WTC11 (cell line): ENCODE results near the gene ST6GALNAC5. TPM values are rescaled to one million over a fixed set of nuclear protein-coding genes. Genes with fewer than 3 reads are reported as not detected.

ENCODE experiments used
- ATAC-seq: fragments of 200-7000 bp; cut with Tn5 transposase; 2 replicates; pipeline ENCODE4 v1.10.0; 2021; ENCODE audit warnings: mild to moderate bottlenecking, moderate library complexity
- CTCF ChIA-PET: fragments of 300-600 bp; sonication (Branson Sonifier 250); formaldehyde crosslinking; loops from one replicate; lab custom pipeline; 2021; ENCODE audit warnings: antibody characterized with exemption; lab: Charles Lee
- POLR2A ChIA-PET: fragments of 350-600 bp; sonication (Branson Sonifier 250); formaldehyde crosslinking; loops from one replicate; lab custom pipeline; 2021; ENCODE audit warnings: antibody characterized with exemption; lab: Charles Lee
- DNase-seq: peaks from one replicate; pipeline ENCODE4 v3.0.0; 2021; ENCODE audit warnings: low spot score
- H3K27ac Mint-ChIP-seq: 2 replicates; pipeline ENCODE4 v1.8.0; 2021; ENCODE audit warnings: mixed read lengths
- H3K27me3 Mint-ChIP-seq: 2 replicates; pipeline ENCODE4 v1.8.0; 2021; ENCODE audit warnings: low read depth, mild to moderate bottlenecking, moderate library complexity, mixed read lengths
- H3K36me3 Mint-ChIP-seq: 2 replicates; pipeline ENCODE4 v1.8.0; 2021; ENCODE audit warnings: mixed read lengths
- H3K4me1 Mint-ChIP-seq: 2 replicates; pipeline ENCODE4 v1.8.0; 2022; ENCODE audit warnings: mixed read lengths
- H3K4me3 Mint-ChIP-seq: 2 replicates; pipeline ENCODE4 v1.8.0; 2021; ENCODE audit warnings: mild to moderate bottlenecking, moderate library complexity, mixed read lengths
- H3K9me3 Mint-ChIP-seq: 2 replicates; pipeline ENCODE4 v1.8.0; 2021; ENCODE audit warnings: mixed read lengths
- ATF1 ChIP-seq: sonication (generic); formaldehyde crosslinking; IDR thresholded peaks from 2 replicates; pipeline ENCODE4 v1.8.1; 2023; ENCODE audit warnings: mild to moderate bottlenecking, moderate library complexity, missing genetic modification reagents
- ATF2 ChIP-seq: sonication (generic); formaldehyde crosslinking; IDR thresholded peaks from 2 replicates; pipeline ENCODE4 v1.8.1; 2022; ENCODE audit warnings: low read depth, missing genetic modification reagents, borderline replicate concordance
- CDX4 ChIP-seq: fragments of 250-450 bp; sonication (Bioruptor Pico); IDR thresholded peaks from 2 replicates; pipeline ENCODE4 v1.9.0; 2021; ENCODE audit warnings: moderate library complexity, mild to moderate bottlenecking, inconsistent platforms, borderline replicate concordance
- CREB1 ChIP-seq: sonication (generic); formaldehyde crosslinking; IDR thresholded peaks from 2 replicates; pipeline ENCODE4 v1.8.0; 2023; ENCODE audit warnings: mild to moderate bottlenecking, missing genetic modification reagents
- CREM ChIP-seq: sonication (generic); formaldehyde crosslinking; IDR thresholded peaks from 2 replicates; pipeline ENCODE4 v1.8.1; 2022; ENCODE audit warnings: mild to moderate bottlenecking, missing genetic modification reagents, moderate library complexity
- ERG ChIP-seq: fragments of 250-450 bp; sonication (Bioruptor Pico); IDR thresholded peaks from 2 replicates; pipeline ENCODE4 v1.8.0; 2021; ENCODE audit warnings: mild to moderate bottlenecking
- GABPB1 ChIP-seq: sonication (generic); formaldehyde crosslinking; IDR thresholded peaks from 2 replicates; pipeline ENCODE4 v1.8.1; 2023; ENCODE audit warnings: mild to moderate bottlenecking, missing genetic modification reagents
- GTF2I ChIP-seq: fragments of 250-450 bp; sonication (Bioruptor Pico); conservative IDR thresholded peaks from 2 replicates; pipeline ENCODE4 v1.4.0; 2021; ENCODE audit warnings: mild to moderate bottlenecking
- HMGA2 ChIP-seq: fragments of 250-450 bp; sonication (Bioruptor Pico); IDR thresholded peaks from 2 replicates; pipeline ENCODE4 v1.4.0; 2021; ENCODE audit warnings: mild to moderate bottlenecking, moderate library complexity
- IRF2 ChIP-seq: sonication (generic); formaldehyde crosslinking; IDR thresholded peaks from 2 replicates; pipeline ENCODE4 v1.8.0; 2022; ENCODE audit warnings: low read depth, missing genetic modification reagents, borderline replicate concordance
- JAZF1 ChIP-seq: fragments of 250-450 bp; sonication (Bioruptor Pico); IDR thresholded peaks from 2 replicates; pipeline ENCODE4 v1.9.0; 2021; ENCODE audit warnings: moderate library complexity, mild to moderate bottlenecking, inconsistent platforms
- MXD4 ChIP-seq: fragments of 250-450 bp; sonication (Bioruptor Pico); IDR thresholded peaks from 2 replicates; pipeline ENCODE4 v1.8.0; 2021; ENCODE audit warnings: mild to moderate bottlenecking, moderate library complexity, borderline replicate concordance
- MYBL2 ChIP-seq: sonication (generic); formaldehyde crosslinking; IDR thresholded peaks from 2 replicates; pipeline ENCODE4 v1.8.1; 2023; ENCODE audit warnings: mild to moderate bottlenecking, moderate library complexity, missing genetic modification reagents
- NR3C1 ChIP-seq: sonication (generic); formaldehyde crosslinking; conservative IDR thresholded peaks from 2 replicates; pipeline ENCODE4 v1.8.1; 2023; ENCODE audit warnings: low read depth, mild to moderate bottlenecking, missing genetic modification reagents
- SMAD3 ChIP-seq: sonication (generic); formaldehyde crosslinking; IDR thresholded peaks from 2 replicates; pipeline ENCODE4 v1.8.0; 2022; ENCODE audit warnings: missing genetic modification reagents, mild to moderate bottlenecking, borderline replicate concordance
- TEAD1 ChIP-seq: sonication (generic); formaldehyde crosslinking; IDR thresholded peaks from 2 replicates; pipeline ENCODE4 v1.8.0; 2022; ENCODE audit warnings: mild to moderate bottlenecking, missing genetic modification reagents
- ZNF671 ChIP-seq: fragments of 250-450 bp; sonication (Bioruptor Pico); IDR thresholded peaks from 2 replicates; pipeline ENCODE4 v1.8.0; 2021; ENCODE audit warnings: mild to moderate bottlenecking
- total RNA-seq: library from RNA; stranded (reverse); gene quantifications from 3 replicates; pipeline ENCODE4 v1.2.3, GENCODE V29; 2021
- TF ChIP-seq, protein P1 (sequence below): sonication (generic); formaldehyde crosslinking; IDR thresholded peaks from 2 replicates; pipeline ENCODE4 v1.8.0; 2022; ENCODE audit warnings: mild to moderate bottlenecking, missing genetic modification reagents
- TF ChIP-seq, protein P2 (sequence below): fragments of 250-450 bp; sonication (Bioruptor Pico); IDR thresholded peaks from 2 replicates; pipeline ENCODE4 v1.9.0; 2021; ENCODE audit warnings: mild to moderate bottlenecking, borderline replicate concordance

ST6GALNAC5 gene
- total RNA-seq, 1 experiment from 2014 or later, result 9.6 TPM

DNA sequence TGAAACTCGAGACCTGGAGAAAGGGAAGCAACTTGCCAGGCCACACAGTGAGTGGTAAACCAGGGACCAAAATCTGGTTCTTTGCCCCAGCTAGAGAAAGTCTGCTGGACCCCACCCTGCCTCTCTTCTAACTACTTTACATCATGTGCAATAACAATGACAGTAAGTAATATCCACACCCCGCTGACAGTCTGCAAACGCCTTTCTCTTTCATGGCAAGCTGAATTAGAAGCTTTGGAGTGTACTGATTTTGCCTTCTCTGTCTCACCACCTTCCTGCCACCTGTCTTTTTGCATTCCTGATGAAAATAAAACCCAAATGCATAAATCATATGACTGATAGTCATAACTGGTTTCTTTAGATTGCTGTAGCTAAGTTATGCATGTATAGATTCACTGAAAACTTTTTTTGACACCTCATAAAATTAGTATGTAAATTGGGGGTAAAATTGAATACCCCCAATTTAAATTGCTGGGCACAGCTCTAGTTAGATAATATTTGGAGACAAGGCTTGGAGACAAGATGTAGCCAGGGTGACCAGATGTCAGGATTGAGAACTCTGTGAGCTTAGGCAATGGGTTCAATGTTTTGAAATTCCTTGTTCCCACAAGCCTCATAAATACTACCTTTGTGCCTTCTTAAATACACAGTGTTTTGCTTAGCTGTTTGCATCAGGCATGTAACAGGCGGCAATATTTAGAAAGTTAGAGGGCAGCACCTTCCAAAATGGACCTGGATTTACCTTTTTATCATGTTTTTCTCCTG, 73.5 kb downstream of the ST6GALNAC5 start:
- Mint-ChIP-seq H3K27ac (no peak overlapping the region), H3K27me3 (no peaks in the 10 kb centered on the region), H3K9me3 (no peaks in the 10 kb centered on the region), H3K4me1 (peaks cover 15% of the 10 kb centered on the region), H3K36me3 (no peaks in the 10 kb centered on the region), H3K4me3 (no peak overlapping the region)
- ATAC-seq, result no peak
- TF ChIP-seq ATF1 (no peak), MXD4 (CRISPR knock-in tag) (no peak), CREB1 (CRISPR knock-in tag) (no peak), JAZF1 (CRISPR knock-in tag) (no peak), GTF2I (CRISPR knock-in tag) (no peak), ZNF671 (CRISPR knock-in tag) (no peak), CDX4 (no peak), MYBL2 (no peak), ATF2 (no peak), HMGA2 (CRISPR knock-in tag) (no peak), SMAD3 (CRISPR knock-in tag) (no peak), IRF2 (no peak), ERG (CRISPR knock-in tag) (no peak), CREM (CRISPR knock-in tag) (no peak), TEAD1 (CRISPR knock-in tag) (no peak), NR3C1 (CRISPR knock-in tag) (no peak), GABPB1 (CRISPR knock-in tag) (no peak)
- TF ChIP-seq, protein P1, sequence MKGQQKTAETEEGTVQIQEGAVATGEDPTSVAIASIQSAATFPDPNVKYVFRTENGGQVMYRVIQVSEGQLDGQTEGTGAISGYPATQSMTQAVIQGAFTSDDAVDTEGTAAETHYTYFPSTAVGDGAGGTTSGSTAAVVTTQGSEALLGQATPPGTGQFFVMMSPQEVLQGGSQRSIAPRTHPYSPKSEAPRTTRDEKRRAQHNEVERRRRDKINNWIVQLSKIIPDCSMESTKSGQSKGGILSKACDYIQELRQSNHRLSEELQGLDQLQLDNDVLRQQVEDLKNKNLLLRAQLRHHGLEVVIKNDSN (CRISPR knock-in tag), result no peak
- TF ChIP-seq, protein P2, sequence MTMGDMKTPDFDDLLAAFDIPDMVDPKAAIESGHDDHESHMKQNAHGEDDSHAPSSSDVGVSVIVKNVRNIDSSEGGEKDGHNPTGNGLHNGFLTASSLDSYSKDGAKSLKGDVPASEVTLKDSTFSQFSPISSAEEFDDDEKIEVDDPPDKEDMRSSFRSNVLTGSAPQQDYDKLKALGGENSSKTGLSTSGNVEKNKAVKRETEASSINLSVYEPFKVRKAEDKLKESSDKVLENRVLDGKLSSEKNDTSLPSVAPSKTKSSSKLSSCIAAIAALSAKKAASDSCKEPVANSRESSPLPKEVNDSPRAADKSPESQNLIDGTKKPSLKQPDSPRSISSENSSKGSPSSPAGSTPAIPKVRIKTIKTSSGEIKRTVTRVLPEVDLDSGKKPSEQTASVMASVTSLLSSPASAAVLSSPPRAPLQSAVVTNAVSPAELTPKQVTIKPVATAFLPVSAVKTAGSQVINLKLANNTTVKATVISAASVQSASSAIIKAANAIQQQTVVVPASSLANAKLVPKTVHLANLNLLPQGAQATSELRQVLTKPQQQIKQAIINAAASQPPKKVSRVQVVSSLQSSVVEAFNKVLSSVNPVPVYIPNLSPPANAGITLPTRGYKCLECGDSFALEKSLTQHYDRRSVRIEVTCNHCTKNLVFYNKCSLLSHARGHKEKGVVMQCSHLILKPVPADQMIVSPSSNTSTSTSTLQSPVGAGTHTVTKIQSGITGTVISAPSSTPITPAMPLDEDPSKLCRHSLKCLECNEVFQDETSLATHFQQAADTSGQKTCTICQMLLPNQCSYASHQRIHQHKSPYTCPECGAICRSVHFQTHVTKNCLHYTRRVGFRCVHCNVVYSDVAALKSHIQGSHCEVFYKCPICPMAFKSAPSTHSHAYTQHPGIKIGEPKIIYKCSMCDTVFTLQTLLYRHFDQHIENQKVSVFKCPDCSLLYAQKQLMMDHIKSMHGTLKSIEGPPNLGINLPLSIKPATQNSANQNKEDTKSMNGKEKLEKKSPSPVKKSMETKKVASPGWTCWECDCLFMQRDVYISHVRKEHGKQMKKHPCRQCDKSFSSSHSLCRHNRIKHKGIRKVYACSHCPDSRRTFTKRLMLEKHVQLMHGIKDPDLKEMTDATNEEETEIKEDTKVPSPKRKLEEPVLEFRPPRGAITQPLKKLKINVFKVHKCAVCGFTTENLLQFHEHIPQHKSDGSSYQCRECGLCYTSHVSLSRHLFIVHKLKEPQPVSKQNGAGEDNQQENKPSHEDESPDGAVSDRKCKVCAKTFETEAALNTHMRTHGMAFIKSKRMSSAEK (CRISPR knock-in tag), result no peak
- ChIA-PET POLR2A (no interaction called here), CTCF (no interaction called here)
- DNase-seq, result no peak
